SK-N-SH treated with all-trans-retinoic acid at 6 μM for 48 hours (cell line): ENCODE measurements around the gene PITPNC1.
A peak's percentile ranks its signal among the peaks of the same experiment; 100 is the strongest.

Experiments used
- ATAC-seq: fragments of 200-7000 bp; cut with Tn5 transposase; 3 replicates; pipeline ENCODE4 v1.9.1; 2020; ENCODE audit warnings: mild to moderate bottlenecking, moderate library complexity
- BACH2 ChIP-seq: fragments of 250-450 bp; sonication (Bioruptor Pico); IDR thresholded peaks from 2 replicates; pipeline ENCODE4 v1.9.0; 2021; ENCODE audit warnings: mild to moderate bottlenecking, borderline replicate concordance
- CREB5 ChIP-seq: fragments of 250-450 bp; sonication (Bioruptor Pico); IDR thresholded peaks from 2 replicates; pipeline ENCODE4 v1.5.1; 2020; ENCODE audit warnings: low read depth, mild to moderate bottlenecking, moderate library complexity
- CSDC2 ChIP-seq: fragments of 250-450 bp; sonication (Bioruptor Pico); IDR thresholded peaks from 2 replicates; pipeline ENCODE4 v1.5.0; 2020; ENCODE audit warnings: mild to moderate bottlenecking, moderate library complexity
- ESRRG ChIP-seq: fragments of 250-450 bp; sonication (Bioruptor Pico); IDR thresholded peaks from 2 replicates; pipeline ENCODE4 v1.6.1; 2021; ENCODE audit warnings: mild to moderate bottlenecking
- GLIS3 ChIP-seq: fragments of 250-450 bp; sonication (Bioruptor Pico); IDR thresholded peaks from 2 replicates; pipeline ENCODE4 v1.5.0; 2020; ENCODE audit warnings: mild to moderate bottlenecking, moderate library complexity
- ISL1 ChIP-seq: fragments of 250-450 bp; sonication (Bioruptor Pico); IDR thresholded peaks from 2 replicates; pipeline ENCODE4 v2.1.2; 2022; ENCODE audit warnings: mild to moderate bottlenecking, moderate library complexity
- OSR1 ChIP-seq: fragments of 250-450 bp; sonication (Bioruptor Pico); IDR thresholded peaks from 2 replicates; pipeline ENCODE4 v1.8.0; 2022; ENCODE audit warnings: moderate library complexity, mild to moderate bottlenecking, inconsistent platforms
- POU6F1 ChIP-seq: fragments of 250-450 bp; sonication (Bioruptor Pico); IDR thresholded peaks from 2 replicates; pipeline ENCODE4 v1.8.0; 2021; ENCODE audit warnings: low read depth, mild to moderate bottlenecking, moderate library complexity, borderline replicate concordance
- PPARA ChIP-seq: fragments of 250-450 bp; sonication (Bioruptor Pico); IDR thresholded peaks from 2 replicates; pipeline ENCODE4 v1.5.0; 2020; ENCODE audit warnings: mild to moderate bottlenecking, borderline replicate concordance
- RARB ChIP-seq: fragments of 250-450 bp; sonication (Bioruptor Pico); IDR thresholded peaks from 2 replicates; pipeline ENCODE4 v1.8.0; 2021; ENCODE audit warnings: mild to moderate bottlenecking, moderate library complexity
- SNAI2 ChIP-seq: fragments of 250-450 bp; sonication (Bioruptor Pico); IDR thresholded peaks from 2 replicates; pipeline ENCODE4 v1.5.0; 2020; ENCODE audit warnings: mild to moderate bottlenecking, moderate library complexity
- TCF4 ChIP-seq: fragments of 250-450 bp; sonication (Bioruptor Pico); IDR thresholded peaks from 2 replicates; pipeline ENCODE4 v1.8.0; 2021; ENCODE audit warnings: mild to moderate bottlenecking, moderate library complexity, borderline replicate concordance
- TOX ChIP-seq: fragments of 250-450 bp; sonication (Bioruptor Pico); IDR thresholded peaks from 2 replicates; pipeline ENCODE4 v1.8.0; 2021; ENCODE audit warnings: mild to moderate bottlenecking, moderate library complexity, borderline replicate concordance
- TSHZ2 ChIP-seq: fragments of 250-450 bp; sonication (Bioruptor Pico); IDR thresholded peaks from 2 replicates; pipeline ENCODE4 v1.5.0; 2020; ENCODE audit warnings: mild to moderate bottlenecking, moderate library complexity
- ZC3H10 ChIP-seq: fragments of 250-450 bp; sonication (Bioruptor Pico); IDR thresholded peaks from 2 replicates; pipeline ENCODE4 v1.5.1; 2021; ENCODE audit warnings: mild to moderate bottlenecking, moderate library complexity
- ZFP3 ChIP-seq: fragments of 250-450 bp; sonication (Bioruptor Pico); IDR thresholded peaks from 2 replicates; pipeline ENCODE4 v1.5.0; 2020; ENCODE audit warnings: mild to moderate bottlenecking, moderate library complexity
- ZFP30 ChIP-seq: fragments of 450-650 bp; formaldehyde crosslinking; IDR thresholded peaks from 2 replicates; pipeline ENCODE4 v1.5.0; 2022; ENCODE audit warnings: mild to moderate bottlenecking, moderate library complexity
- ZNF565 ChIP-seq: fragments of 450-650 bp; formaldehyde crosslinking; conservative IDR thresholded peaks from 2 replicates; pipeline ENCODE4 v1.5.0; 2020; ENCODE audit warnings: low read depth, mild to moderate bottlenecking, moderate library complexity
- ZNF70 ChIP-seq: fragments of 450-650 bp; formaldehyde crosslinking; IDR thresholded peaks from 2 replicates; pipeline ENCODE4 v1.5.0; 2020; ENCODE audit warnings: mild to moderate bottlenecking, moderate library complexity
- ZNF8 ChIP-seq: fragments of 450-650 bp; formaldehyde crosslinking; IDR thresholded peaks from 2 replicates; pipeline ENCODE4 v1.5.0; 2020; ENCODE audit warnings: mild to moderate bottlenecking, moderate library complexity

PITPNC1 gene

GRCh38 chr17:67666028-67666427 is 288.9 kb downstream of the PITPNC1 start:
- no peak for TF ChIP-seq TCF4 (CRISPR knock-in tag)
- TF ChIP-seq ZFP30 (CRISPR knock-in tag) = no peak
- TF ChIP-seq ZNF565 (CRISPR knock-in tag) = no peak
- no peak for TF ChIP-seq ESRRG (CRISPR knock-in tag)
- no peak for TF ChIP-seq ZNF70 (CRISPR knock-in tag)
- no peak for TF ChIP-seq TOX (CRISPR knock-in tag)
- TF ChIP-seq GLIS3 = no peak
- no peak for TF ChIP-seq OSR1 (CRISPR knock-in tag)
- no peak for TF ChIP-seq ZC3H10
- ATAC-seq = no peak

GRCh38 chr17:67666710-67667109 is 289.6 kb downstream of the PITPNC1 start:
- TF ChIP-seq ZNF70 (CRISPR knock-in tag) (no peak), TCF4 (CRISPR knock-in tag) (peak; percentile 39; the same call in 1 of the 2 replicates)
- no peak; the same call in 2 of the 3 replicates for ATAC-seq

GRCh38 chr17:67671493-67671892 is 294.4 kb downstream of the PITPNC1 start:
- TF ChIP-seq POU6F1 (CRISPR knock-in tag) = no peak
- peak; percentile 89 for TF ChIP-seq ZFP3
- TF ChIP-seq TSHZ2 (CRISPR knock-in tag) = no peak
- no peak for TF ChIP-seq SNAI2 (CRISPR knock-in tag)
- TF ChIP-seq, all 23 proteins: peak for 1
- ATAC-seq = peak; percentile 93

- TF ChIP-seq PPARA (CRISPR knock-in tag) = no peak
- no peak for TF ChIP-seq ISL1
- no peak for TF ChIP-seq ZNF565 (CRISPR knock-in tag)
- no peak for TF ChIP-seq ZC3H10
- no peak for TF ChIP-seq ZNF8 (CRISPR knock-in tag)
- TF ChIP-seq RARB (CRISPR knock-in tag) = no peak
- no peak for TF ChIP-seq POU6F1 (CRISPR knock-in tag)
- TF ChIP-seq TCF4 (CRISPR knock-in tag) = no peak
- TF ChIP-seq CREB5 (CRISPR knock-in tag) = no peak
- TF ChIP-seq ZFP30 (CRISPR knock-in tag) = no peak
- TF ChIP-seq, all 23 proteins: peak for 0
- no peak for ATAC-seq
Measured at GRCh38 chr17:67672592-67673335, 295.7 kb downstream of the PITPNC1 start.

GRCh38 chr17:67675481-67675880 is 298.4 kb downstream of the PITPNC1 start:
- no peak for ATAC-seq
- TF ChIP-seq SNAI2 (CRISPR knock-in tag) (no peak), ZNF8 (CRISPR knock-in tag) (no peak), TCF4 (CRISPR knock-in tag) (no peak), PPARA (CRISPR knock-in tag) (no peak), TSHZ2 (CRISPR knock-in tag) (no peak), GLIS3 (no peak), CSDC2 (CRISPR knock-in tag) (no peak), CREB5 (CRISPR knock-in tag) (no peak), ZNF565 (CRISPR knock-in tag) (no peak), BACH2 (CRISPR knock-in tag) (no peak)
